ENCODE results near the gene ARHGAP31. TPM values are rescaled to one million over a fixed set of nuclear protein-coding genes. Genes with fewer than 3 reads are reported as not detected.

ARHGAP31 gene
- total RNA-seq, 1 experiment from 2014 or later = 7.2 TPM

DNA sequence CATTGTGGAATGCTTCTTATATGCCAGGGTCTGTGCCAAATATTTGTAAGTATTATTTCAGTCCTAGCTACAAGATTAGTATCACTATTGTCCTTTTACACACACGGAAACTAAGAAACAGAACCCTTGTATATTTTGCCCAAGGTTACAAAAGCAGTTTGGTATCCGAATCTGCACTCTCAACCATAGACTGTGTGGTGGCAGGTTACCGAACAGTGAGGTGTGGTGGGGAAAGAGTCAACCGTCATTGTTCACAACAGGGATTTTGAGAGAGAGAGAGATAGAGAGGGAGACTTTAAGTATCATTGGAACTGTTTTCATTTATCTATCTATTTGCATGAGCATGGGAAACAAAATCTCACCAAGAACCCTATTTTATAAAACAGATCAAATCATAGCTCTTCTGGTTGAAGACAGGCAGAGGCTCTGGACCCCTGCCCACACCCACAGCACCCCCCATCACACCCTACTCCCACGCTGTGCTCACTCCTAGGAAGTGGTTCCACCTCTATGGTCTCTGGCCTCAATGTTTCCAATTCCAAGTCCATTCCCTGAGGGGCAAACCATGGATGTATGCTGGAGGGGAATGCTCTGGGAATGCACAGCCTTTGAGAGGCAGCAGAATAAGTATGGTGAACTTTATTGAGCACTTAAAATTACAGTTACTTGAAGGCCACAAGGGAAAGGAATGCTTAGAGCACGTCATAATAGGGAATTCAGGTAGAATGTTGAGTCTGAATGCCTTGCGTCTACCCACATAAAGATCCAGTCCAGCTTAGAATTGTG lies 69.0 kb downstream of the ARHGAP31 start:
- no peaks in the 10 kb centered on the region for H3K9me3 Mint-ChIP-seq
- POLR2A ChIA-PET = no interaction called here
- peaks cover 57% of the 10 kb centered on the region for H3K4me1 Mint-ChIP-seq
- ATAC-seq = no peak
- H3K36me3 Mint-ChIP-seq = no peaks in the 10 kb centered on the region
- H3K27me3 Mint-ChIP-seq (ENCODE audit: low read depth) = no peaks in the 10 kb centered on the region
- TF ChIP-seq ZNF219 (CRISPR knock-in tag; IDR thresholded peaks at IDR 0.05; ENCODE audit: borderline replicate concordance) = no peak
- no peak for TF ChIP-seq ZNF263 (CRISPR knock-in tag; IDR thresholded peaks at IDR 0.05; ENCODE audit: low read depth)
- no peak for TF ChIP-seq SMAD4 (CRISPR knock-in tag; IDR thresholded peaks at IDR 0.05)
- TF ChIP-seq NFATC4 (CRISPR knock-in tag; IDR thresholded peaks at IDR 0.05) = no peak
- TF ChIP-seq, protein P1, sequence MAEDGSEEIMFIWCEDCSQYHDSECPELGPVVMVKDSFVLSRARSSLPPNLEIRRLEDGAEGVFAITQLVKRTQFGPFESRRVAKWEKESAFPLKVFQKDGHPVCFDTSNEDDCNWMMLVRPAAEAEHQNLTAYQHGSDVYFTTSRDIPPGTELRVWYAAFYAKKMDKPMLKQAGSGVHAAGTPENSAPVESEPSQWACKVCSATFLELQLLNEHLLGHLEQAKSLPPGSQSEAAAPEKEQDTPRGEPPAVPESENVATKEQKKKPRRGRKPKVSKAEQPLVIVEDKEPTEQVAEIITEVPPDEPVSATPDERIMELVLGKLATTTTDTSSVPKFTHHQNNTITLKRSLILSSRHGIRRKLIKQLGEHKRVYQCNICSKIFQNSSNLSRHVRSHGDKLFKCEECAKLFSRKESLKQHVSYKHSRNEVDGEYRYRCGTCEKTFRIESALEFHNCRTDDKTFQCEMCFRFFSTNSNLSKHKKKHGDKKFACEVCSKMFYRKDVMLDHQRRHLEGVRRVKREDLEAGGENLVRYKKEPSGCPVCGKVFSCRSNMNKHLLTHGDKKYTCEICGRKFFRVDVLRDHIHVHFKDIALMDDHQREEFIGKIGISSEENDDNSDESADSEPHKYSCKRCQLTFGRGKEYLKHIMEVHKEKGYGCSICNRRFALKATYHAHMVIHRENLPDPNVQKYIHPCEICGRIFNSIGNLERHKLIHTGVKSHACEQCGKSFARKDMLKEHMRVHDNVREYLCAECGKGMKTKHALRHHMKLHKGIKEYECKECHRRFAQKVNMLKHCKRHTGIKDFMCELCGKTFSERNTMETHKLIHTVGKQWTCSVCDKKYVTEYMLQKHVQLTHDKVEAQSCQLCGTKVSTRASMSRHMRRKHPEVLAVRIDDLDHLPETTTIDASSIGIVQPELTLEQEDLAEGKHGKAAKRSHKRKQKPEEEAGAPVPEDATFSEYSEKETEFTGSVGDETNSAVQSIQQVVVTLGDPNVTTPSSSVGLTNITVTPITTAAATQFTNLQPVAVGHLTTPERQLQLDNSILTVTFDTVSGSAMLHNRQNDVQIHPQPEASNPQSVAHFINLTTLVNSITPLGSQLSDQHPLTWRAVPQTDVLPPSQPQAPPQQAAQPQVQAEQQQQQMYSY (CRISPR knock-in tag; IDR thresholded peaks at IDR 0.05) = no peak
- TF ChIP-seq, protein P2, sequence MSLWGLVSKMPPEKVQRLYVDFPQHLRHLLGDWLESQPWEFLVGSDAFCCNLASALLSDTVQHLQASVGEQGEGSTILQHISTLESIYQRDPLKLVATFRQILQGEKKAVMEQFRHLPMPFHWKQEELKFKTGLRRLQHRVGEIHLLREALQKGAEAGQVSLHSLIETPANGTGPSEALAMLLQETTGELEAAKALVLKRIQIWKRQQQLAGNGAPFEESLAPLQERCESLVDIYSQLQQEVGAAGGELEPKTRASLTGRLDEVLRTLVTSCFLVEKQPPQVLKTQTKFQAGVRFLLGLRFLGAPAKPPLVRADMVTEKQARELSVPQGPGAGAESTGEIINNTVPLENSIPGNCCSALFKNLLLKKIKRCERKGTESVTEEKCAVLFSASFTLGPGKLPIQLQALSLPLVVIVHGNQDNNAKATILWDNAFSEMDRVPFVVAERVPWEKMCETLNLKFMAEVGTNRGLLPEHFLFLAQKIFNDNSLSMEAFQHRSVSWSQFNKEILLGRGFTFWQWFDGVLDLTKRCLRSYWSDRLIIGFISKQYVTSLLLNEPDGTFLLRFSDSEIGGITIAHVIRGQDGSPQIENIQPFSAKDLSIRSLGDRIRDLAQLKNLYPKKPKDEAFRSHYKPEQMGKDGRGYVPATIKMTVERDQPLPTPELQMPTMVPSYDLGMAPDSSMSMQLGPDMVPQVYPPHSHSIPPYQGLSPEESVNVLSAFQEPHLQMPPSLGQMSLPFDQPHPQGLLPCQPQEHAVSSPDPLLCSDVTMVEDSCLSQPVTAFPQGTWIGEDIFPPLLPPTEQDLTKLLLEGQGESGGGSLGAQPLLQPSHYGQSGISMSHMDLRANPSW (CRISPR knock-in tag; conservative IDR thresholded peaks at IDR 0.05; ENCODE audit: low read depth) = no peak
- TF ChIP-seq CREM (CRISPR knock-in tag; IDR thresholded peaks at IDR 0.05) = no peak
- H3K4me3 Mint-ChIP-seq = no peak overlapping the region
- H3K27ac Mint-ChIP-seq = no peak overlapping the region
- no peak for DNase-seq (ENCODE audit: low spot score)
- CTCF ChIA-PET = interaction anchor here (1.7 kb wide), 1 partner anchor 10 kb away, joined by 7 read pairs; no protein-coding TSS in a partner anchor

DNA sequence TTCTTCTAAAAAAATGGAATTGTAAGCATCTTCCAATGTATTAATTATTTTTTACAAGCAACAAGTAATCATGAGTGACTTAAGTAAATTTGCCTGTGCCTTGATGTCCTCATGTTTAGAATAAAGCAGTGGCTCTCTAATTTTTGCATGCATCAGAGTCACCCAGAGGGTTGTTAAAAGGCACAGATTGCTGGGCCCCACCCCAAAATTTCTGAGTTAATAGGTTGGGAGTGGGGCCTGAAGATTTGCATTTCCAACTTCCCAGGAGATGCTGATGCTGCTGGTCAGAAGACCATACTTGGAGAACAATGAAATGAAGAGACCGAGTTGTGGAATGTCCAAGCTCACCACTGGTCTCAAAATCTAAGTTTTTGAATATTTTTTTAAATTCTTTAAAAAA lies 70.2 kb downstream of the ARHGAP31 start:
- no peak for ATAC-seq
- ChIA-PET CTCF (interaction anchor here (0.6 to 1.7 kb wide), 2 partner anchors 46 to 107 kb away, joined by 3 read pairs; no protein-coding TSS in a partner anchor), POLR2A (no interaction called here)
- Mint-ChIP-seq H3K36me3 (no peaks in the 10 kb centered on the region), H3K4me1 (peaks cover 49% of the 10 kb centered on the region), H3K4me3 (no peak overlapping the region), H3K27ac (no peak overlapping the region), H3K9me3 (no peaks in the 10 kb centered on the region), H3K27me3 (ENCODE audit: low read depth) (no peaks in the 10 kb centered on the region)
- TF ChIP-seq, protein P3, sequence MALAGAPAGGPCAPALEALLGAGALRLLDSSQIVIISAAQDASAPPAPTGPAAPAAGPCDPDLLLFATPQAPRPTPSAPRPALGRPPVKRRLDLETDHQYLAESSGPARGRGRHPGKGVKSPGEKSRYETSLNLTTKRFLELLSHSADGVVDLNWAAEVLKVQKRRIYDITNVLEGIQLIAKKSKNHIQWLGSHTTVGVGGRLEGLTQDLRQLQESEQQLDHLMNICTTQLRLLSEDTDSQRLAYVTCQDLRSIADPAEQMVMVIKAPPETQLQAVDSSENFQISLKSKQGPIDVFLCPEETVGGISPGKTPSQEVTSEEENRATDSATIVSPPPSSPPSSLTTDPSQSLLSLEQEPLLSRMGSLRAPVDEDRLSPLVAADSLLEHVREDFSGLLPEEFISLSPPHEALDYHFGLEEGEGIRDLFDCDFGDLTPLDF (CRISPR knock-in tag; IDR thresholded peaks at IDR 0.05) = no peak
- no peak for TF ChIP-seq ZNF138 (CRISPR knock-in tag; conservative IDR thresholded peaks at IDR 0.05)
- TF ChIP-seq HMGA2 (CRISPR knock-in tag; IDR thresholded peaks at IDR 0.05) = no peak
- TF ChIP-seq, protein P4, sequence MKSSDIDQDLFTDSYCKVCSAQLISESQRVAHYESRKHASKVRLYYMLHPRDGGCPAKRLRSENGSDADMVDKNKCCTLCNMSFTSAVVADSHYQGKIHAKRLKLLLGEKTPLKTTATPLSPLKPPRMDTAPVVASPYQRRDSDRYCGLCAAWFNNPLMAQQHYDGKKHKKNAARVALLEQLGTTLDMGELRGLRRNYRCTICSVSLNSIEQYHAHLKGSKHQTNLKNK (CRISPR knock-in tag; IDR thresholded peaks at IDR 0.05) = no peak
- TF ChIP-seq, protein P5, sequence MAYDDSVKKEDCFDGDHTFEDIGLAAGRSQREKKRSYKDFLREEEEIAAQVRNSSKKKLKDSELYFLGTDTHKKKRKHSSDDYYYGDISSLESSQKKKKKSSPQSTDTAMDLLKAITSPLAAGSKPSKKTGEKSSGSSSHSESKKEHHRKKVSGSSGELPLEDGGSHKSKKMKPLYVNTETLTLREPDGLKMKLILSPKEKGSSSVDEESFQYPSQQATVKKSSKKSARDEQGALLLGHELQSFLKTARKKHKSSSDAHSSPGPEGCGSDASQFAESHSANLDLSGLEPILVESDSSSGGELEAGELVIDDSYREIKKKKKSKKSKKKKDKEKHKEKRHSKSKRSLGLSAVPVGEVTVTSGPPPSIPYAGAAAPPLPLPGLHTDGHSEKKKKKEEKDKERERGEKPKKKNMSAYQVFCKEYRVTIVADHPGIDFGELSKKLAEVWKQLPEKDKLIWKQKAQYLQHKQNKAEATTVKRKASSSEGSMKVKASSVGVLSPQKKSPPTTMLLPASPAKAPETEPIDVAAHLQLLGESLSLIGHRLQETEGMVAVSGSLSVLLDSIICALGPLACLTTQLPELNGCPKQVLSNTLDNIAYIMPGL (CRISPR knock-in tag; IDR thresholded peaks at IDR 0.05) = no peak
- no peak for TF ChIP-seq KAT7 (CRISPR knock-in tag; IDR thresholded peaks at IDR 0.05; ENCODE audit: borderline replicate concordance)
- no peak for TF ChIP-seq CBFB (CRISPR knock-in tag; IDR thresholded peaks at IDR 0.05; ENCODE audit: low read depth)
- TF ChIP-seq JUN (CRISPR knock-in tag; IDR thresholded peaks at IDR 0.05) = no peak
- no peak for DNase-seq (ENCODE audit: low spot score)

Data from WTC11 (cell line).